A549 (cell line): Measurements from ENCODE around the gene CLSTN1.

ENCODE experiments used
- POLR2A ChIP-seq: IDR thresholded peaks from 2 replicates; pipeline ENCODE4 v1.6.1; 2012; ENCODE audit warnings: mild to moderate bottlenecking, low read length
- TF ChIP-seq, protein P1 (sequence below): IDR thresholded peaks from 2 replicates; pipeline ENCODE4 v1.6.1; 2012

DNA sequence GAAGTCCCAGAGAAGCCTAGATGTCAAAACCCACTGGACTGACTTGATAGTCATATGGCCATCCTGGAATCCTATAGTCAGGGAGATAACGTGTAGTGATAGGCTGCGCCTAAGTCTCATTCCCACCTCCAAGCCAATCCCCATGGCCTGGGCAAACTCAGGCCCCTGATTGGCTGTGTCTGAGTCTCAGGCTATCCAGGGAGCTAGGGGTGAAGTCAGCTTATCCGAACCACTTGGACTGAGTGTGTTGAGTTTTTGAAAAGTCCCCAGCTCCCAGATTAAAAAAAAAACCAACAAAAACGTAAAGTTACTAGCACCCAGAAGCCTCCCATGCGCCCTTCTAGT, 120.6 kb downstream of the CLSTN1 start:
- TF ChIP-seq, protein P1, sequence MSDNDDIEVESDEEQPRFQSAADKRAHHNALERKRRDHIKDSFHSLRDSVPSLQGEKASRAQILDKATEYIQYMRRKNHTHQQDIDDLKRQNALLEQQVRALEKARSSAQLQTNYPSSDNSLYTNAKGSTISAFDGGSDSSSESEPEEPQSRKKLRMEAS, result no peak
- TF ChIP-seq POLR2A, result no peak
